Epithelial cell of prostate (primary cell): ENCODE measurements around the gene PSME4.
"Not testable (repeated sequence)": the region's sequence is repeated elsewhere in the genome, so short reads cannot be mapped to it uniquely, and the experiment has no call there.

Source experiments
- DNase-seq: peaks from one replicate; pipeline ENCODE4 v3.0.0-alpha.2; 2011; ENCODE audit warnings: low read depth, low spot score
- H3K27ac ChIP-seq: fragments of 450-650 bp; 2 replicates; pipeline ENCODE4 v1.5.1; 2017; ENCODE audit warnings: mild to moderate bottlenecking

Gene PSME4

GRCh38 chr2:53848062-53848461 is 122.7 kb downstream of the PSME4 start:
- DNase-seq, result no peak
- H3K27ac ChIP-seq, result no peak overlapping the region

DNA sequence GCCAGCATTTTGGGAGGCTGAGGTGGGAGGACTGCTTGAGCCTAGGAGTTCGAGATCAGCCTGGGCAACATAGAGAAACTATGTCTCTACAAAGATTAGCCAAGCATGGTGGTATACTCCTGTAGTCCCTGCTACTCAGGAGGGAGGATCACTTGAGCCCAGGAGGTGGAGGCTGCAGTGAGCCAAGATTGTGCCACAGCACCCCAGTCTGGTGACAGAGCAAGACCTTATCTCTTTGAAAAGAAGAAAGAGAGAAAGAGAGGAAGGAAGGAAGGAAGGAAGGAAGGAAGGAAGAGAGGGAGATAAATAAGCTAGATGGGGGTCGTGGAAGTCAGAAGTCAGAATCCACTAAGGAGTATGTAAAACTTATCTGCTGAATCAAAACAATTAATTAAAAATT is 127.2 kb downstream of the PSME4 start:
- no peak for DNase-seq
- H3K27ac ChIP-seq, result no peak overlapping the region

DNA sequence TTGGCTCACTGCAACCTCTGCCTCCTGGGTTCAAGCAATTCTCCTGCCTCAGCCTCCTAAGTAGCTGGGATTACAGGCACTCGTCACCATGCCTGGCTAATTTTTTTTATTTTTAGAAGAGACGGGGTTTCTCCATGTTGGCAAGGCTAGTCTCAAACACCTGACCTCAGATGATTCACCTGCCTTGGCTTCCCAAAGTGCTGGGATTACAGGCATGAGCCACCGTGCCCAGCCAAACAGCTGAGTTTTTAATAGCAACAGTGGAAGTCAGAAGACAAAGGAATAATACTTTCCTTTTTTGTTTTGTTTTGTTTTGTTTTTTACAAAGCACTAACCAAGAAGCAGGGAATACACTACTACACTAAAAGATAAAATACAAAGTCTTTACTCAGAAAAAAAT is 127.9 kb downstream of the PSME4 start:
- H3K27ac ChIP-seq, result no peak overlapping the region
- DNase-seq, result no peak

DNA sequence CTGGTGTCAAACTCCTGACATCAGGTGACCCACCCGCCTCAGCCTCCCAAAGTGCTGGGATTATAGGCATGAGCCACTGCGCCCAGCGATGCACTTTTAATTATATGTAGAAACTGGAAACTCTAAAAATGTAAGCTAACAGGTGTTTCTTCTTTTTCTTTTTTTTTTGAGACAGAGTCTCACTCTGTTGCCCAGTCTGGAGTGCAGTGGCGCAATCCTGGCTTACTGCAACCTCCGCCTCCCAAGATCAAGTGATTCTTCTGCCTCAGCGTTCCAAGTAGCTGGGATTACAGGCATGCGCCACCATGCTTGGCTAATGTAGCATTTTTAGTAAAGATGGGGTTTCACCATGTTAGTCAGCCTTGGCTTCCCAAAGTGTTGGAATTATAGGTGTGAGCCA is 129.1 kb downstream of the PSME4 start:
- not testable (repeated sequence) for DNase-seq, H3K27ac ChIP-seq

DNA sequence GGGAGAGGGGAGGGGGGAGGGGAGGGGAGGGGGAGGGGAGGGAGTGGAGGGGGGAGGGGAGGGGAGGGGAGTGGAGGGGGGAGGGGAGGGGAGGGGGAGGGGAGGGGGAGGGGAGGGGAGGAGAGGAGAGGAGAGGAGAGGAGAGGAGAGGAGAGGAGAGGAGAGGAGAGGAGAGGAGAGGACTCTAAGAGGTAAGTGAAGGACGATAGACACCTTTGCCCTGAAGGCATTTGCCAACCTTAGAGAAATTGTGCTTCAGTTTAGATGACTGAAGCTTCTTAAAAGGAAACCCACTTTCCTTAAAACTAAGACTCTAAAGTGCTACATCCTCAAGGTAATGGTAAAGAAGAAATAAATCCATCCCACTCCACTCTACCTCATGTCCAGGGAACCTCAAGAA is 130.2 kb downstream of the PSME4 start:
- no peak for DNase-seq
- H3K27ac ChIP-seq, result no peak overlapping the region

GRCh38 chr2:53829980-53830290 is 140.9 kb downstream of the PSME4 start:
- H3K27ac ChIP-seq, DNase-seq: not testable (repeated sequence)

DNA sequence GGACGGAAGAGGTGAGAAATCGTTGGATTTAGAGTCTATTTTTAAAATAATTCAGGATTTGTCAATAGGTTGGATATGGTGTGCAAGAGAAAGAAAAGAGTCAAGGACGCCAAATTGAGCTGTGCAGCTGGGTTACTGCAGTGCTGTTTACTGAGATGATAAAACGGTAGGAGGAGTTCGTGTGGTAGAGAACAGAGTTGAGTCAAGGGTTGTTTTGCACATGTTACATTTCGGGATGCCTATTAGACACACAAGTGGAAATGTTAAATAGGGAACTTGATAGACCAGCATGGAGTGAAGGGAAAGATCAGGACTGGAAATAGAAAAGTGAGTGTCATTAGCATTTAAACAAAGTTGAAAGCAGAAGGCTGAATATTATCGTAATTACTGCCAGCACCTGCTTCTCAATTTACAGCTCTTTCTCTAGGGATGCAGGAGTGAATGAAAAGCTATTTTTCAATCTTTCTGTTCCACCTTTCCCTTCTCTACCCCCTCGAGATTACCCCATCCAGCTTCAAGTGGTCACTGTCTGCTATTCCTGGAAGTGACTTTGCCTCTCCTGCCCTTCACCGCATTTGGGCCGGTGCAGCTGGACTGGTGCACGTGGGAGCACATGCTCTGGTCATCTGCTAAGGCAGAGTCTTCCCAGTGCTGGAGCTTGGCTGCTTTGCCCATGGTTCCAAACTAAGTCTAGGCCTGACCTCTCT is 141.4 kb downstream of the PSME4 start:
- H3K27ac ChIP-seq, result no peak overlapping the region
- DNase-seq, result no peak

GRCh38 chr2:53828331-53828730 is 142.5 kb downstream of the PSME4 start:
- H3K27ac ChIP-seq, result no peak overlapping the region
- DNase-seq, result no peak

GRCh38 chr2:53827398-53828175 is 143.2 kb downstream of the PSME4 start:
- no peak for DNase-seq

GRCh38 chr2:53826587-53827397 is 144.0 kb downstream of the PSME4 start:
- DNase-seq, result peak; percentile 16
- H3K27ac ChIP-seq, result peak overlapping the region; percentile 56

More at GRCh38 chr2:53827398-53828175, 143.2 kb downstream of the PSME4 start:
- peak overlapping the region; percentile 56 for H3K27ac ChIP-seq

DNA sequence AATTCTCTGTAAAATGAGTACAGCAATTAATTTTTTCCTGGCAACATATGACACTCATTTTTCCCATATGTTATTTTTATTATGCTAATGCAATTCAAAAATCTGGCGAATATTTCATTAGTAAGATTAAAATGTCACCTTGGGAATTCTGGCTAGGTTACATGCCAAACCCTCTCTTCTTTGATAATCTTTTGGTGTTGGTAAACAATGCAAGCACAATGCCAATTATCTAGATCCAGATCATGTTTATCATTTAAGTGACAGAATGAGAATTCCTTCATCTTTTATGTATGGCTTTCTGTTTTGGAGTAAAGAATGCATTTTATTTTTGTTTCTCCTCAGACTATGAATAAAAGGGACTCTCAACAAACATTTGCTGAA is 144.8 kb downstream of the PSME4 start:
- DNase-seq, result no peak
- H3K27ac ChIP-seq, result peak overlapping the region; percentile 56

DNA sequence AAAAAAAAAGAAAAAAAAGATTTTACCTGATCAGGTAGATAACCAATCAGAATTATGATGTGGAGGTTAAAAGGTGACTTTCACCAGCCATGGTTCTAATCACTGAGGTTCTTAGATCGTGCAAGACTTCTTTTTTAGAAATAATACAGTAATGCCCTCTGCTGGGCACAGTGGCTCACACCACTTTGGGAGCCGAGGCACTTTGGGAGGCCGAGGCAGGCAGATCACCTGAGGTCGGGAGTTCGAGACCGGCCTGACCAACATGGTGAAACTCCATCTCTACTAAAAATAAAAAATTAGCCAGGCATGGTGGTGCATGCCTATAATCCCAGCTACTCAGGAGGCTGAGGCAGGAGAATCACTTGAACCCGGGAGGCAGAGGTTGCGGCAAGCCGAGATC is 147.2 kb downstream of the PSME4 start:
- not testable (repeated sequence) for H3K27ac ChIP-seq, DNase-seq

- no peak overlapping the region for H3K27ac ChIP-seq
Observed at GRCh38 chr2:53821810-53822209, 149.0 kb downstream of the PSME4 start.

DNA sequence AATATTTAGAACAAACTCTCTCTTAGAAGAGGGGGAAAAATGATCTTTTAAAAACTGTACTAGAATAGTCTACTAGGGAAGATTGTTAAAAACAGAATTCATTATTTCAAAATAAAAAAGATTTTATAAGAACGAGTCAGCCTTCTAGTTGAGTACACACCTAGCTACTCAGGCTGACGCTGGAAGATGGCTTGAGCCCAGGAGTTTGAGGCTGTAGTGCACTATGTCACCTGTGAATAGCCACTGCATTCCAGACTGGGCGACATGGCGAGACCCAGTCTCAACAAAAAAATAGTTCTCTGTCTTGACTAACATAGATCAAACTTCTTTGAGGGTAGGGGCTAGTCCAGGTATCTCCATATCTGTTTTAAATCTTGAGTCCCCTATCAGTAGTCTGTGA is 150.1 kb downstream of the PSME4 start:
- peak overlapping the region; percentile 34 for H3K27ac ChIP-seq
- DNase-seq, result no peak

More at GRCh38 chr2:53821810-53822209, 149.0 kb downstream of the PSME4 start:
- DNase-seq, result no peak

DNA sequence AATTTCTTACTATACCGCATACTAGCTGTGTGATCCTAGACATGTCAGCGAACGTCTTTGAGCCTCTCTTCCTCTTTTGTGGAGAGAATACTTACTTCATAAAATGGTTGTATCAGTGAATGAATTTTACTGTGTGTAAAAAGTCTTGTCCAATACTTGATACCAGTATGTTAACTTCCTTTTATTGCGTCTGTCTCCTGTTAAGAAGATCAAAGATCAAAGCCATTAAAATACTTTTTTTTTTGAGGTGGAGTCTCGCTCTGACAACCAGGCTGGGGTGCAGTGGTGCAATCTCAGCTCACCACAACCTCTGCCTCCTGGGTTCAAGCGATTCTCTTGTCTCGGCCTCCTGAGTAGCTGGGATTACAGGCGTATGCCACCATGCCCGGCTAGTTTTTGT is 150.7 kb downstream of the PSME4 start:
- no peak for DNase-seq
- H3K27ac ChIP-seq, result peak overlapping the region; percentile 34

GRCh38 chr2:53819634-53820033 is 151.2 kb downstream of the PSME4 start:
- no peak for DNase-seq
- no peak overlapping the region for H3K27ac ChIP-seq

DNA sequence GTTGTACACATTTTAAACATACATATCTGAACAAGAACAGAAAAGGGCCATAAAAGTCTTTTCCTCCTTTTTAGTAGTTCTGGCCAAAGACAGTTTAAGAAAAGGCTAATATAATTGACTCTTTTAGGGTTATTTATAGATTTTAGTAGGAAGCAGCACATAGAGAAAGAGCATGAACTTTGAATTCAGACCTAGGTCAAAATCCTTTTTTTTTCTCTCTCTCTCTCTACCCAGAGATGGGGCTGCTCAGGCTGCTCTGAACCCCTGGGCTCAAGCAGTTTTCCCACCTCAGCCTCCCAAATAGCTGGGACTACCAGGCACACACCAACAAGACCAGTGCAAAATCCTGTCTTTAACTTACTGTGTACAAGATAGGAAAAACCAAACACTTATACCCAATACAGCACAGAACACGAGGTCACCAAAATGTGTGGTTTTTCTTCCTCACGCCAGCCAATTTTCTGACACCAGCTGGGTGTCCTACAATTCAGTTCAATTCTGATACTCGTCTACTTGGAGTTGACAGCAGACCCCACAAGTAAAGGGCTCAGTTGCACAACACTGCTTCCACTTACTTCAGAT is 151.8 kb downstream of the PSME4 start:
- no peak overlapping the region for H3K27ac ChIP-seq
- no peak for DNase-seq
